ENCODE measurements around the gene RRAGB. TPM values are rescaled to one million over a fixed set of nuclear protein-coding genes. Genes with fewer than 3 reads are reported as not detected.

The RRAGB gene
- polyA plus RNA-seq, 3 donors = 8.7 to 27.8 (median 16.3) TPM

GRCh38 chrX:55777596-55777995 lies 60.0 kb downstream of the RRAGB start:
- TF ChIP-seq CTCF (IDR thresholded peaks at IDR 0.05) = no peak
- H3K79me2 ChIP-seq (ENCODE audit: insufficient read depth, low read length) = no peaks in the 10 kb centered on the region
- no peak overlapping the region for H3K4me3 ChIP-seq (replicated peaks in 1 of 3; ENCODE audit: low read depth in 2 of 3, low read length in 3 of 3)
- H3K4me2 ChIP-seq (replicated peaks; ENCODE audit: extremely low read depth, low read length, poor library complexity, severe bottlenecking) = no peak overlapping the region
- intact Hi-C loops (cut with micrococcal nuclease) = no loop called here
- H3K9ac ChIP-seq (ENCODE audit: insufficient read depth, low read length, poor library complexity, severe bottlenecking) = no peak overlapping the region
- Mint-ChIP-seq H3K9me3 (peaks cover 0 to 7% (median 2%) of the 10 kb centered on the region in 7 donors), H3K27me3 (ENCODE audit: low read depth in 3 of 3) (peaks cover 0 to 3% (median 0%) of the 10 kb centered on the region in 3 donors), H3K4me1 (no peaks in the 10 kb centered on the region), H3K27ac (peak overlapping the region in 2 of 7 donors; percentile 33 to 68), H3K4me3 (no peak overlapping the region), H3K36me3 (peaks cover 14 to 19% of the 10 kb centered on the region in 2 donors)
- H3K27ac ChIP-seq (ENCODE audit: low read depth in 1 of 2, low read length in 2 of 2) = no peak overlapping the region
- no peak for DNase-seq
- no peaks in the 10 kb centered on the region for H4K20me1 ChIP-seq (ENCODE audit: insufficient read depth, low read length)
- no peak overlapping the region for H2AFZ ChIP-seq (ENCODE audit: insufficient read depth, low read depth, low read length, poor library complexity, severe bottlenecking)
- no CpG with 5 or more reads among the region's 2 CpGs for WGBS (ENCODE audit: insufficient coverage)
- H3K36me3 ChIP-seq (replicated peaks in 1 of 2; ENCODE audit: control insufficient read depth in 1 of 2, insufficient read depth in 2 of 2, low read length in 2 of 2) = no peaks in the 10 kb centered on the region
- H3K9me3 ChIP-seq (replicated peaks in 1 of 2; ENCODE audit: control insufficient read depth in 1 of 2, insufficient read depth in 1 of 2, low read length in 2 of 2) = no peaks in the 10 kb centered on the region
- H3K4me1 ChIP-seq (ENCODE audit: control insufficient read depth in 1 of 2, insufficient read depth in 2 of 2, low read length in 2 of 2) = no peaks in the 10 kb centered on the region
- H3K27me3 ChIP-seq (ENCODE audit: control insufficient read depth in 2 of 2, insufficient read depth in 2 of 2, low read length in 2 of 2) = no peaks in the 10 kb centered on the region

GRCh38 chrX:55778322-55778721 lies 60.8 kb downstream of the RRAGB start:
- Histone ChIP-seq H2AFZ (ENCODE audit: insufficient read depth, low read depth, low read length, poor library complexity, severe bottlenecking) (no peak overlapping the region), H3K27me3 (ENCODE audit: control insufficient read depth in 2 of 2, insufficient read depth in 2 of 2, low read length in 2 of 2) (no peaks in the 10 kb centered on the region), H3K9ac (ENCODE audit: insufficient read depth, low read length, poor library complexity, severe bottlenecking) (no peak overlapping the region), H3K4me1 (ENCODE audit: control insufficient read depth in 1 of 2, insufficient read depth in 2 of 2, low read length in 2 of 2) (no peaks in the 10 kb centered on the region), H3K27ac (ENCODE audit: low read depth in 1 of 2, low read length in 2 of 2) (no peak overlapping the region), H4K20me1 (ENCODE audit: insufficient read depth, low read length) (no peaks in the 10 kb centered on the region), H3K4me2 (replicated peaks; ENCODE audit: extremely low read depth, low read length, poor library complexity, severe bottlenecking) (no peak overlapping the region), H3K79me2 (ENCODE audit: insufficient read depth, low read length) (no peaks in the 10 kb centered on the region), H3K36me3 (replicated peaks in 1 of 2; ENCODE audit: control insufficient read depth in 1 of 2, insufficient read depth in 2 of 2, low read length in 2 of 2) (no peaks in the 10 kb centered on the region), H3K9me3 (replicated peaks in 1 of 2; ENCODE audit: control insufficient read depth in 1 of 2, insufficient read depth in 1 of 2, low read length in 2 of 2) (no peaks in the 10 kb centered on the region), H3K4me3 (replicated peaks in 1 of 3; ENCODE audit: low read depth in 2 of 3, low read length in 3 of 3) (no peak overlapping the region)
- no peak for DNase-seq
- peaks cover 0 to 1% (median 0%) of the 10 kb centered on the region in 3 donors for H3K27me3 Mint-ChIP-seq (ENCODE audit: low read depth in 3 of 3)
- peaks cover 14 to 17% of the 10 kb centered on the region in 2 donors for H3K36me3 Mint-ChIP-seq
- no peak overlapping the region for H3K27ac Mint-ChIP-seq
- H3K4me3 Mint-ChIP-seq = no peak overlapping the region
- no peak for TF ChIP-seq CTCF (IDR thresholded peaks at IDR 0.05)
- H3K4me1 Mint-ChIP-seq = no peaks in the 10 kb centered on the region
- peaks cover 0 to 7% (median 1%) of the 10 kb centered on the region in 7 donors for H3K9me3 Mint-ChIP-seq
- intact Hi-C loops (cut with micrococcal nuclease) = no loop called here

Data from CD14-positive monocyte (primary cell).